VCaP (cell line): ENCODE results near the gene KRTAP6-2.
A peak's percentile ranks its signal among the peaks of the same experiment; 100 is the strongest.

Experiments used
- H3K27ac ChIP-seq: fragments of 450-650 bp; 2 replicates; pipeline ENCODE4 v1.5.1; 2017
- CTCF ChIP-seq: fragments of 450-650 bp; conservative IDR thresholded peaks from 2 replicates; pipeline ENCODE4 v1.5.1; 2017; ENCODE audit warnings: mild to moderate bottlenecking, moderate library complexity

KRTAP6-2 gene

GRCh38 chr21:30612132-30612531 lies 13.4 kb upstream of the KRTAP6-2 start:
- TF ChIP-seq CTCF, result no peak

GRCh38 chr21:30605968-30606367 lies 7.3 kb upstream of the KRTAP6-2 start:
- TF ChIP-seq CTCF, result no peak
- H3K27ac ChIP-seq, result no peak overlapping the region

More at GRCh38 chr21:30612132-30612531, 13.4 kb upstream of the KRTAP6-2 start:
- H3K27ac ChIP-seq, result no peak overlapping the region

GRCh38 chr21:30600787-30601186 lies 2.1 kb upstream of the KRTAP6-2 start, which contains the start of gene KRTAP22-1:
KRTAP22-1 (plus strand) TSS chr21:30601087.
- TF ChIP-seq CTCF, result no peak
- H3K27ac ChIP-seq, result no peak within 1 kb of the TSS

- TF ChIP-seq CTCF, result no peak
These were observed 6.6 kb downstream of the KRTAP6-2 start, which contains the start of gene KRTAP6-3 for GRCh38 chr21:30592140-30592539. KRTAP6-3 (plus strand) TSS chr21:30592440; CDS start chr21:30592446, 6 bp downstream.

GRCh38 chr21:30590297-30590696 lies 8.4 kb downstream of the KRTAP6-2 start, which contains the start of gene KRTAP22-2:
KRTAP22-2 (minus strand) TSS chr21:30590397.
- no peak within 1 kb of the TSS for H3K27ac ChIP-seq
- no peak for TF ChIP-seq CTCF

More at GRCh38 chr21:30592140-30592539, 6.6 kb downstream of the KRTAP6-2 start, which contains the start of gene KRTAP6-3:
- H3K27ac ChIP-seq, result no peak within 1 kb of the TSS

- no peak for TF ChIP-seq CTCF
These were observed 15.8 kb downstream of the KRTAP6-2 start for GRCh38 chr21:30582870-30583269.

GRCh38 chr21:30580132-30580531 lies 18.6 kb downstream of the KRTAP6-2 start:
- peak overlapping the region; percentile 91 for H3K27ac ChIP-seq
- no peak for TF ChIP-seq CTCF

More at GRCh38 chr21:30582870-30583269, 15.8 kb downstream of the KRTAP6-2 start:
- no peak overlapping the region; the same call in 1 of the 2 replicates for H3K27ac ChIP-seq
